MCF 10A (cell line): ENCODE results near the gene PTPRK. TPM values are rescaled to one million over a fixed set of nuclear protein-coding genes. Genes with fewer than 3 reads are reported as not detected.
A peak's percentile ranks its signal among the peaks of the same experiment; 100 is the strongest.
"Not testable (repeated sequence)": the region's sequence is repeated elsewhere in the genome, so short reads cannot be mapped to it uniquely, and the experiment has no call there.

Source experiments
- BruUV-seq: library from RNA; stranded (reverse); fragments of 400-500 nt; replicated peaks from 2 replicates; lab custom pipeline; 2021; lab: Mats Ljungman, UMichigan
- CTCF ChIA-PET: fragments of 300-600 bp; sonication (Branson Sonifier 250); formaldehyde crosslinking; extraction: SDS; loops from one replicate; lab custom pipeline; 2021; ENCODE audit warnings: antibody characterized with exemption, inconsistent platforms; lab: Yijun Ruan, JAX
- POLR2A ChIA-PET: fragments of 300-600, 350-650 bp; sonication (Branson Sonifier 250); formaldehyde crosslinking; extraction: SDS; loops from one replicate; lab custom pipeline; 2020; ENCODE audit warnings: antibody characterized with exemption, inconsistent platforms; lab: Yijun Ruan, JAX
- DNase-seq: peaks from one replicate; pipeline ENCODE4 v3.0.0-alpha.2; 2018; ENCODE audit not compliant: unreplicated experiment
- H3K27ac Mint-ChIP-seq: one replicate; pipeline ENCODE4 v1.8.0; 2022; ENCODE audit warnings: mild to moderate bottlenecking, low read depth, mixed read lengths; ENCODE audit not compliant: unreplicated experiment
- H3K27me3 Mint-ChIP-seq: one replicate; pipeline ENCODE4 v1.8.0; 2022; ENCODE audit warnings: mixed read lengths; ENCODE audit not compliant: insufficient read depth, unreplicated experiment
- H3K36me3 Mint-ChIP-seq: one replicate; pipeline ENCODE4 v1.8.0; 2022; ENCODE audit warnings: mild to moderate bottlenecking, moderate library complexity, mixed read lengths; ENCODE audit not compliant: insufficient read depth, unreplicated experiment
- H3K4me1 Mint-ChIP-seq: one replicate; pipeline ENCODE4 v1.8.0; 2022; ENCODE audit warnings: mixed read lengths; ENCODE audit not compliant: insufficient read depth, unreplicated experiment
- H3K4me3 Mint-ChIP-seq: one replicate; pipeline ENCODE4 v1.8.0; 2022; ENCODE audit warnings: mild to moderate bottlenecking, moderate library complexity, mixed read lengths; ENCODE audit not compliant: unreplicated experiment
- H3K9me3 Mint-ChIP-seq: one replicate; pipeline ENCODE4 v1.8.0; 2022; ENCODE audit warnings: mixed read lengths; ENCODE audit not compliant: unreplicated experiment
- intact Hi-C: fragments of 100-400 bp; cut with micrococcal nuclease; formaldehyde crosslinking; loops from 2 replicates; pipeline ENCODE4 v1.14.1; 2022
- total RNA-seq: library from RNA; stranded (reverse); gene quantifications from 2 replicates; pipeline ENCODE4 v1.2.3, GENCODE V29; 2022
- TF ChIP-seq, protein P1 (sequence below): fragments of 200-600 bp; IDR thresholded peaks from one replicate; pipeline ENCODE4 v1.8.0; 2022; ENCODE audit warnings: antibody characterized with exemption, mild to moderate bottlenecking; ENCODE audit not compliant: unreplicated experiment

Gene PTPRK
- total RNA-seq, 1 experiment from 2014 or later: 50.2 TPM

- peak overlapping the region; percentile 67 for H3K27ac Mint-ChIP-seq
- POLR2A ChIA-PET: interaction anchor here (0.9 kb wide), 1 partner anchor 13 kb away, joined by 3 read pairs; no protein-coding TSS in a partner anchor
- no peaks in the 10 kb centered on the region for H3K36me3 Mint-ChIP-seq
- peak; percentile 48 for DNase-seq
- BruUV-seq: no TSS peak
- H3K4me3 Mint-ChIP-seq: peak overlapping the region; percentile 45
- TF ChIP-seq, protein P1, sequence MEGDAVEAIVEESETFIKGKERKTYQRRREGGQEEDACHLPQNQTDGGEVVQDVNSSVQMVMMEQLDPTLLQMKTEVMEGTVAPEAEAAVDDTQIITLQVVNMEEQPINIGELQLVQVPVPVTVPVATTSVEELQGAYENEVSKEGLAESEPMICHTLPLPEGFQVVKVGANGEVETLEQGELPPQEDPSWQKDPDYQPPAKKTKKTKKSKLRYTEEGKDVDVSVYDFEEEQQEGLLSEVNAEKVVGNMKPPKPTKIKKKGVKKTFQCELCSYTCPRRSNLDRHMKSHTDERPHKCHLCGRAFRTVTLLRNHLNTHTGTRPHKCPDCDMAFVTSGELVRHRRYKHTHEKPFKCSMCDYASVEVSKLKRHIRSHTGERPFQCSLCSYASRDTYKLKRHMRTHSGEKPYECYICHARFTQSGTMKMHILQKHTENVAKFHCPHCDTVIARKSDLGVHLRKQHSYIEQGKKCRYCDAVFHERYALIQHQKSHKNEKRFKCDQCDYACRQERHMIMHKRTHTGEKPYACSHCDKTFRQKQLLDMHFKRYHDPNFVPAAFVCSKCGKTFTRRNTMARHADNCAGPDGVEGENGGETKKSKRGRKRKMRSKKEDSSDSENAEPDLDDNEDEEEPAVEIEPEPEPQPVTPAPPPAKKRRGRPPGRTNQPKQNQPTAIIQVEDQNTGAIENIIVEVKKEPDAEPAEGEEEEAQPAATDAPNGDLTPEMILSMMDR: no peak
- CTCF ChIA-PET: interaction anchor here (0.6 kb wide), 1 partner anchor 461 kb away, joined by 3 read pairs; no protein-coding TSS in a partner anchor
- H3K9me3 Mint-ChIP-seq: no peaks in the 10 kb centered on the region
- peaks cover 19% of the 10 kb centered on the region for H3K4me1 Mint-ChIP-seq
- H3K27me3 Mint-ChIP-seq: no peaks in the 10 kb centered on the region
- intact Hi-C loops: no loop called here
Observed at GRCh38 chr6:128438393-128438792, 82.0 kb downstream of the PTPRK start.

GRCh38 chr6:128437685-128438084 is 82.7 kb downstream of the PTPRK start:
- BruUV-seq: no TSS peak
- peak overlapping the region; percentile 67 for H3K27ac Mint-ChIP-seq
- peak; percentile 9 for DNase-seq
- ChIA-PET POLR2A (interaction anchor here (0.7 kb wide), 1 partner anchor 67 kb away, joined by 3 read pairs; no protein-coding TSS in a partner anchor), CTCF (interaction anchor here (0.6 kb wide), 3 partner anchors 32 to 462 kb away, joined by 3 read pairs; no protein-coding TSS in a partner anchor)
- no peaks in the 10 kb centered on the region for H3K9me3 Mint-ChIP-seq
- no peaks in the 10 kb centered on the region for H3K36me3 Mint-ChIP-seq
- H3K4me3 Mint-ChIP-seq: peak overlapping the region; percentile 45
- intact Hi-C loops: no loop called here
- no peaks in the 10 kb centered on the region for H3K27me3 Mint-ChIP-seq
- peaks cover 14% of the 10 kb centered on the region for H3K4me1 Mint-ChIP-seq
- TF ChIP-seq, protein P1: no peak

DNA sequence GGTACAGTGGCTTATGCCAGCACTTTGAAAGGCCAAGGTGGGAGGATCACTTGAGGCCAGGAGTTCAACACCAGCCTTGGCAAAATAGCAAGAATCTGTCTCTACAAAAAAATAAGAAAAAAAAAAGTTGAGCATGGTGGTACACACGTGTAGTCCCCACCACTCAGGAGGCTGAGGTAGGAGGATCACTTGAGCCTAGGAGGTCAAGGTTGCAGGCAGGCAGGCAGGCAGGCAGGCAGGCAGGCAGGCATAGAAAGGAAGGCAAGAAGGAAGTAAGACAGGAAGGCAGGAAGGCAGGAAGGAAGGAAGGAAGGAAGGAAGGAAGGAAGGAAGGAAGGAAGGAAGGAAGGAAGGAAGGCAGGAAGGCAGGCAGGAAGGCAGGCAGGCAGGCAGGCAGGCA is 85.6 kb downstream of the PTPRK start:
- H3K27ac Mint-ChIP-seq, H3K4me3 Mint-ChIP-seq, DNase-seq, H3K9me3 Mint-ChIP-seq, intact Hi-C loops, H3K36me3 Mint-ChIP-seq, H3K27me3 Mint-ChIP-seq, CTCF ChIA-PET, BruUV-seq: not testable (repeated sequence)
- H3K4me1 Mint-ChIP-seq: peaks cover 14% of the 10 kb centered on the region
- POLR2A ChIA-PET: interaction anchor here (0.8 kb wide), 1 partner anchor 86 kb away, joined by 3 read pairs; the partner anchor contains the start of gene PTPRK

- TF ChIP-seq, protein P1: no peak
- intact Hi-C loops: no loop called here
- H3K9me3 Mint-ChIP-seq: no peaks in the 10 kb centered on the region
- POLR2A ChIA-PET: interaction anchor here (0.5 to 0.9 kb wide), 2 partner anchors 9 to 74 kb away, joined by 3 to 4 read pairs; no protein-coding TSS in a partner anchor
- peak; percentile 14 for DNase-seq
- CTCF ChIA-PET: no interaction called here
- BruUV-seq: no TSS peak
- H3K36me3 Mint-ChIP-seq: no peaks in the 10 kb centered on the region
- H3K27me3 Mint-ChIP-seq: no peaks in the 10 kb centered on the region
- H3K4me3 Mint-ChIP-seq: no peak overlapping the region
- no peak overlapping the region for H3K27ac Mint-ChIP-seq
- peaks cover 2% of the 10 kb centered on the region for H3K4me1 Mint-ChIP-seq
Observed at GRCh38 chr6:128432394-128432793, 88.0 kb downstream of the PTPRK start.
